Lung (tissue), 12 donors: ENCODE results near the gene PLCG1. TPM values are rescaled to one million over a fixed set of nuclear protein-coding genes. Genes with fewer than 3 reads are reported as not detected.

Experiments used
- ATAC-seq: fragments of 200-7000 bp; cut with Tn5 transposase; one replicate; pipeline ENCODE4 v1.9.1; 2020; ENCODE audit warnings: moderate number of reproducible peaks; ENCODE audit not compliant: insufficient read depth, low FRiP score
- DNase-seq, 3 donors: peaks; one replicate each; pipeline ENCODE4 v3.0.0-alpha.2; 2013 to 2017
- H3K27ac ChIP-seq, 2 donors: one replicate each; pipeline ENCODE4 v1.5.1; 2013; ENCODE audit warnings: mild to moderate bottlenecking in 2 of 2, moderate library complexity in 2 of 2, control low read depth in 1 of 2, inconsistent platforms in 1 of 2, low read depth in 1 of 2, low read length in 1 of 2
- H3K27me3 ChIP-seq, 3 donors: one replicate each; pipeline ENCODE4 v1.5.1; 2013; ENCODE audit warnings: low read length in 2 of 3; ENCODE audit not compliant: control insufficient read depth in 3 of 3, insufficient read depth in 3 of 3
- H3K36me3 ChIP-seq, 4 donors: one replicate each; pipeline ENCODE4 v1.5.1; 2013; ENCODE audit warnings: low read length in 4 of 4, mild to moderate bottlenecking in 1 of 4, moderate library complexity in 1 of 4; ENCODE audit not compliant: control insufficient read depth in 4 of 4, insufficient read depth in 4 of 4
- H3K4me1 ChIP-seq, 5 donors: one replicate each; pipeline ENCODE4 v1.5.1; 2013; ENCODE audit warnings: low read length in 5 of 5, mild to moderate bottlenecking in 2 of 5, moderate library complexity in 1 of 5; ENCODE audit not compliant: control insufficient read depth in 5 of 5, insufficient read depth in 5 of 5
- H3K4me3 ChIP-seq: one replicate; pipeline ENCODE4 v1.5.1; 2013; ENCODE audit warnings: mild to moderate bottlenecking, control low read depth, moderate library complexity
- H3K9ac ChIP-seq, 2 donors: one replicate each; pipeline ENCODE4 v1.5.1; 2013; ENCODE audit warnings: low read length in 2 of 2, control low read depth in 1 of 2; ENCODE audit not compliant: insufficient read depth in 1 of 2
- H3K9me3 ChIP-seq, 4 donors: one replicate each; pipeline ENCODE4 v1.5.1; 2013; ENCODE audit warnings: low read length in 3 of 4, mild to moderate bottlenecking in 1 of 4, moderate library complexity in 1 of 4; ENCODE audit not compliant: control insufficient read depth in 4 of 4, insufficient read depth in 3 of 4
- CTCF ChIP-seq: IDR thresholded peaks from 2 replicates; pipeline ENCODE4 v1.5.1; 2012; ENCODE audit warnings: mild to moderate bottlenecking; ENCODE audit errors: control extremely low read depth, extremely low read depth
- WGBS, 2 donors: extraction: QIAGEN DNeasy Blood & Tissue Kit; methylation state at CpG; one replicate each; pipeline ENCODE4 v1.1.7; 2013; 5-methylcytosine and 5-hydroxymethylcytosine counted together
- polyA plus RNA-seq, 2 donors: library from polyadenylated mRNA; stranded (reverse); fragments of 200-250 nt; gene quantifications; one replicate each; pipeline ENCODE4 v1.2.1, GENCODE V29; 2013
- total RNA-seq, 2 donors: library from RNA; depleted of rRNA in 1 of 2; stranded (reverse); fragments of >200 nt in 1 of 2; gene quantifications; one replicate each; pipeline ENCODE4 v1.2.1, GENCODE V29; 2014 to 2021
- donor health status: control.
- donor health status: control.
- donor health status: Bipolar disorder and iron deficiency.
- donor health status: healthy.
- donor health status: DM: yes; HTN: yes; CAD: no.

PLCG1 gene
- total and polyA plus RNA-seq, 4 donors: 29.6 to 154 (median 67.1) TPM

- TF ChIP-seq CTCF: no peak
- no peak overlapping the region for H3K27ac ChIP-seq
- DNase-seq (no peak), ATAC-seq (no peak)
- peaks cover 15 to 83% (median 67%) of the 10 kb centered on the region in 4 donors for H3K36me3 ChIP-seq
- H3K4me1 ChIP-seq: peaks cover 0 to 6% (median 0%) of the 10 kb centered on the region in 5 donors
- H3K27me3 ChIP-seq: no peaks in the 10 kb centered on the region
- WGBS, 2 donors: 92% methylated on average over 3 of the region's 3 CpGs
- no peak overlapping the region for H3K4me3 ChIP-seq
- no peaks in the 10 kb centered on the region for H3K9me3 ChIP-seq
- no peak overlapping the region for H3K9ac ChIP-seq
Observed at GRCh38 chr20:41167118-41167470, 29.8 kb downstream of the PLCG1 start.

- WGBS, 2 donors: 64 to 76% methylated on average over 11 of the region's 11 CpGs
- H3K27ac ChIP-seq: no peak overlapping the region
- H3K36me3 ChIP-seq: peaks cover 15 to 79% (median 68%) of the 10 kb centered on the region in 4 donors
- no peak for DNase-seq
- no peak overlapping the region for H3K9ac ChIP-seq
- no peaks in the 10 kb centered on the region for H3K27me3 ChIP-seq
- no peak for ATAC-seq
- H3K9me3 ChIP-seq: no peaks in the 10 kb centered on the region
- H3K4me1 ChIP-seq: peaks cover 0 to 11% (median 4%) of the 10 kb centered on the region in 5 donors
- TF ChIP-seq CTCF: no peak
- no peak overlapping the region for H3K4me3 ChIP-seq
Observed at GRCh38 chr20:41167481-41168253, 30.3 kb downstream of the PLCG1 start.

GRCh38 chr20:41168281-41169161 is 31.2 kb downstream of the PLCG1 start:
- H3K27ac ChIP-seq: no peak overlapping the region
- no peak overlapping the region for H3K9ac ChIP-seq
- H3K27me3 ChIP-seq: no peaks in the 10 kb centered on the region
- no peak for ATAC-seq
- 88 to 92% methylated on average over 10 of the region's 10 CpGs for WGBS, 2 donors
- H3K9me3 ChIP-seq: no peaks in the 10 kb centered on the region
- peaks cover 15 to 76% (median 67%) of the 10 kb centered on the region in 4 donors for H3K36me3 ChIP-seq
- no peak overlapping the region for H3K4me3 ChIP-seq
- DNase-seq: peak in 1 of 3 donors; percentile 9
- TF ChIP-seq CTCF: no peak
- H3K4me1 ChIP-seq: peaks cover 0 to 15% (median 6%) of the 10 kb centered on the region in 5 donors
